GM12874 (cell line): ENCODE results near the gene MYCBP2.

ENCODE experiments used
- TF ChIP-seq, protein P1 (sequence below): IDR thresholded peaks from 2 replicates; pipeline ENCODE4 v1.5.1; 2011; ENCODE audit warnings: low read depth, mild to moderate bottlenecking, control low read depth, low read length, moderate library complexity; ENCODE audit not compliant: insufficient read depth

The MYCBP2 gene

GRCh38 chr13:77338329-77338728 is 11.4 kb upstream of the MYCBP2 start:
- TF ChIP-seq, protein P1, sequence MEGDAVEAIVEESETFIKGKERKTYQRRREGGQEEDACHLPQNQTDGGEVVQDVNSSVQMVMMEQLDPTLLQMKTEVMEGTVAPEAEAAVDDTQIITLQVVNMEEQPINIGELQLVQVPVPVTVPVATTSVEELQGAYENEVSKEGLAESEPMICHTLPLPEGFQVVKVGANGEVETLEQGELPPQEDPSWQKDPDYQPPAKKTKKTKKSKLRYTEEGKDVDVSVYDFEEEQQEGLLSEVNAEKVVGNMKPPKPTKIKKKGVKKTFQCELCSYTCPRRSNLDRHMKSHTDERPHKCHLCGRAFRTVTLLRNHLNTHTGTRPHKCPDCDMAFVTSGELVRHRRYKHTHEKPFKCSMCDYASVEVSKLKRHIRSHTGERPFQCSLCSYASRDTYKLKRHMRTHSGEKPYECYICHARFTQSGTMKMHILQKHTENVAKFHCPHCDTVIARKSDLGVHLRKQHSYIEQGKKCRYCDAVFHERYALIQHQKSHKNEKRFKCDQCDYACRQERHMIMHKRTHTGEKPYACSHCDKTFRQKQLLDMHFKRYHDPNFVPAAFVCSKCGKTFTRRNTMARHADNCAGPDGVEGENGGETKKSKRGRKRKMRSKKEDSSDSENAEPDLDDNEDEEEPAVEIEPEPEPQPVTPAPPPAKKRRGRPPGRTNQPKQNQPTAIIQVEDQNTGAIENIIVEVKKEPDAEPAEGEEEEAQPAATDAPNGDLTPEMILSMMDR: no peak

GRCh38 chr13:77337159-77337558 is 10.3 kb upstream of the MYCBP2 start:
- TF ChIP-seq, protein P1: no peak

GRCh38 chr13:77335543-77335942 is 8.6 kb upstream of the MYCBP2 start:
- TF ChIP-seq, protein P1: no peak

- TF ChIP-seq, protein P1: no peak
These were observed 6.7 kb upstream of the MYCBP2 start for GRCh38 chr13:77333594-77333993.

DNA sequence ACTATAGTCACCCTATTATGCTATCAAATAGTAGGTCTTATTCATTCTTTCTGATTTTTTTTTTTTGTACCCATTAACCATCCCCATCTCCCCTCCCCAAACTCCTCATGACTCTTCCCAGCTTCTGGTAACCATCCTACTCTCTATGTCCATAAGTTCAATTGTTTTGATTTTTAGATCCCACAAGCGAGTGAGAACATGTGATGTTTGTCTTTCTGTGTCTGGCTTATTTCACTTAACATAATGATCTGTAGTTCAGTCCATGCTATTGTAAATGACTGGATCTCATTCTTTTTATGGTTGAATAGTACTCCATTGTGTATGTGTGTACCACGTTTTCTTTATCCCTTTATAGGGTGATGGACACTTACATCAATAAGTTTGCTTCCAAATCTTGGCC is 4.5 kb upstream of the MYCBP2 start:
- TF ChIP-seq, protein P1: no peak

DNA sequence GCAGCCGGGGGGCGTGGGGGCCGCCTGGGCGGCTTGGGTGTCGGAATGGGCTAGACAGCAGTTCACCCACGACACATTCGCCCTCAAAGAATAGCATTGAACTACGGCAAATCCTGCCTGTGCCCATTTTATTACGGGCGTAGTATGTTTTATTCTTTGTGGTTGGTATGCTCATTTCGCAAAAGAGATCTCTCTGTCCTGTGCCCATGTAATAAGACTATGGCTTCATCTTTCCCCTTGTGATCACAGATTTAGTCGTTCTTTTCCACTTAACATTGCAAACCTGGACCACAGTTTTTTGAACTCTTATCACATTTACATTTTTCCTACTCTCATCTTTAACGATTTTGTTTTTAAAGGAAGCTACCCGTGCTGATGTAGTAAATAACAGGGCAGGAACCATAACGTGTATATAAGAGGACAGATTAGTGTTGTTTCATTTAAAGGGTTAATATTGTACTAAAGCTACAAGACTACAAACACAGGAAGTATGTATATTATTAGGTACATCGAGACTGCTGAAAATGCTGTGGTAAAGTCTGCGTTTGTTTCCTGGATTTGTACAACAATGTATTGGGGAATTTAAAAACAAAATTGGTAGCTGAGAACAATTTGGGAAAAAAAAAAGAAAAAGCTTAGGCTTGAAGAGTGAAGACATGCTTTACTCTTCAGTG is 3.2 kb upstream of the MYCBP2 start:
- TF ChIP-seq, protein P1: no peak

GRCh38 chr13:77329133-77329910 is 2.4 kb upstream of the MYCBP2 start:
- TF ChIP-seq, protein P1: no peak
